HepG2 (cell line): Measurements from ENCODE around the gene ELMO2. TPM values are rescaled to one million over a fixed set of nuclear protein-coding genes. Genes with fewer than 3 reads are reported as not detected.

Experiments used
- AKNA ChIP-seq: sonication (generic); formaldehyde crosslinking; IDR thresholded peaks from 2 replicates; pipeline ENCODE4 v1.4.0; 2020; ENCODE audit warnings: missing genetic modification reagents, borderline replicate concordance
- CERS6 ChIP-seq: sonication (generic); formaldehyde crosslinking; IDR thresholded peaks from 2 replicates; pipeline ENCODE4 v1.5.0; 2020; ENCODE audit warnings: missing genetic modification reagents
- DRAP1 ChIP-seq: IDR thresholded peaks from 2 replicates; pipeline ENCODE4 v1.6.1; 2016; ENCODE audit warnings: missing genetic modification reagents, missing compliant biosample characterization
- ELF4 ChIP-seq: sonication (generic); formaldehyde crosslinking; IDR thresholded peaks from 2 replicates; pipeline ENCODE4 v1.5.0; 2020; ENCODE audit warnings: missing genetic modification reagents, mild to moderate bottlenecking, moderate library complexity, borderline replicate concordance
- HNF4A ChIP-seq: sonication (generic); formaldehyde crosslinking; IDR thresholded peaks from 2 replicates; pipeline ENCODE4 v1.4.0; 2020; ENCODE audit warnings: missing genetic modification reagents
- IRF1 ChIP-seq: sonication (generic); formaldehyde crosslinking; IDR thresholded peaks from 2 replicates; pipeline ENCODE4 v1.4.0; 2020; ENCODE audit warnings: low read depth, mild to moderate bottlenecking, missing genetic modification reagents
- KLF16 ChIP-seq, 2 experiments: sonication (generic) in 1 of 2; formaldehyde crosslinking in 1 of 2; IDR thresholded peaks; 2 replicates each; pipeline versions ENCODE4 v1.6.1 to v1.8.0; 2016 to 2023; ENCODE audit warnings: missing genetic modification reagents in 2 of 2, missing compliant biosample characterization in 1 of 2
- MEIS1 ChIP-seq: sonication (generic); formaldehyde crosslinking; IDR thresholded peaks from 2 replicates; pipeline ENCODE4 v1.9.0; 2021; ENCODE audit warnings: mild to moderate bottlenecking, missing genetic modification reagents, moderate library complexity, borderline replicate concordance
- MTA1 ChIP-seq: sonication (generic); formaldehyde crosslinking; IDR thresholded peaks from 2 replicates; pipeline ENCODE4 v1.4.0; 2020; ENCODE audit warnings: missing genetic modification reagents, mild to moderate bottlenecking, borderline replicate concordance
- NFKB2 ChIP-seq: sonication (generic); formaldehyde crosslinking; IDR thresholded peaks from 2 replicates; pipeline ENCODE4 v1.4.0; 2020; ENCODE audit warnings: missing genetic modification reagents, borderline replicate concordance
- PAF1 ChIP-seq: IDR thresholded peaks from 2 replicates; pipeline ENCODE4 v1.6.1; 2016; ENCODE audit warnings: missing genetic modification reagents, missing compliant biosample characterization
- PATZ1 ChIP-seq: sonication (generic); formaldehyde crosslinking; IDR thresholded peaks from 2 replicates; pipeline ENCODE4 v1.4.0; 2020; ENCODE audit warnings: missing genetic modification reagents
- RFXANK ChIP-seq: IDR thresholded peaks from 2 replicates; pipeline ENCODE4 v1.6.1; 2016
- SMAD9 ChIP-seq: sonication (generic); formaldehyde crosslinking; IDR thresholded peaks from 2 replicates; pipeline ENCODE4 v1.5.1; 2020; ENCODE audit warnings: mild to moderate bottlenecking, missing genetic modification reagents
- ZNF317 ChIP-seq: sonication (generic); formaldehyde crosslinking; IDR thresholded peaks from 2 replicates; pipeline ENCODE4 v1.5.0; 2020; ENCODE audit warnings: mild to moderate bottlenecking, missing genetic modification reagents
- ZNF503 ChIP-seq: sonication (generic); formaldehyde crosslinking; IDR thresholded peaks from 2 replicates; pipeline ENCODE4 v1.4.0; 2020; ENCODE audit warnings: missing genetic modification reagents
- ZNF652 ChIP-seq: IDR thresholded peaks from 2 replicates; pipeline ENCODE4 v1.6.1; 2016; ENCODE audit warnings: low read depth, borderline replicate concordance
- ZNF720 ChIP-seq: sonication (generic); formaldehyde crosslinking; IDR thresholded peaks from 2 replicates; pipeline ENCODE4 v1.4.0; 2020; ENCODE audit warnings: missing genetic modification reagents
- ZNF749 ChIP-seq: sonication (generic); formaldehyde crosslinking; IDR thresholded peaks from 2 replicates; pipeline ENCODE4 v1.8.0; 2022; ENCODE audit warnings: mild to moderate bottlenecking, missing genetic modification reagents, moderate library complexity, borderline replicate concordance
- ZSCAN9 ChIP-seq: IDR thresholded peaks from 2 replicates; pipeline ENCODE4 v1.6.1; 2016; ENCODE audit warnings: borderline replicate concordance
- polyA plus RNA-seq, 8 experiments: library from polyadenylated mRNA; depleted of rRNA in 3 of 8; stranded (reverse) in 7 of 8; unstranded in 1 of 8; fragments of >200 nt; fragmentation: Illumina TruSeq in 4 of 8; extraction: Trizol in 4 of 8; gene quantifications; 2 replicates each; pipeline versions ENCODE4 v1.2.1 to v1.2.3, GENCODE V29; 2011 to 2016; ENCODE audit warnings: low read depth in 4 of 8, missing spikeins in 1 of 8, mixed read lengths in 1 of 8; ENCODE audit not compliant: insufficient read depth in 1 of 8
- total RNA-seq, 5 experiments: library from RNA; depleted of rRNA; stranded (reverse); fragments of >200 nt; fragmentation: Illumina TruSeq; extraction: Trizol; gene quantifications; 2 replicates each; pipeline ENCODE4 v1.2.3, GENCODE V29; 2016; ENCODE audit warnings: low read depth in 1 of 5

Gene ELMO2
- total and polyA plus RNA-seq, 2 of the 13 experiments (the other 11 are each of a cell fraction or from before 2014, with no cell fraction given), result 30.6 to 35.7 TPM

GRCh38 chr20:46411637-46412036, 5.2 kb upstream of the ELMO2 start (continued):
- TF ChIP-seq AKNA, result no peak
- TF ChIP-seq NFKB2 (CRISPR knock-in tag), result no peak
- no peak for TF ChIP-seq SMAD9 (CRISPR knock-in tag)
- TF ChIP-seq ZNF652 (CRISPR knock-in tag), result no peak
- no peak for TF ChIP-seq ZSCAN9 (CRISPR knock-in tag)
- TF ChIP-seq KLF16 (CRISPR knock-in tag; IDR thresholded peaks at IDR 0.05), result no peak
- no peak for TF ChIP-seq CERS6 (CRISPR knock-in tag)
- no peak for TF ChIP-seq RFXANK (CRISPR knock-in tag)
- no peak for TF ChIP-seq ZNF720 (CRISPR knock-in tag)
- no peak for TF ChIP-seq PAF1
- peak; percentile 49 for TF ChIP-seq HNF4A (CRISPR knock-in tag)
- TF ChIP-seq ZNF317, result no peak
- 0 out of 2 replicates have a peak, but pooled peaks have one; percentile 23 for TF ChIP-seq PATZ1 (CRISPR knock-in tag)
- 0 out of 2 replicates have a peak, but pooled peaks have one; percentile 6 for TF ChIP-seq MTA1 (CRISPR knock-in tag)
- TF ChIP-seq ZNF749 (CRISPR knock-in tag), result no peak
- no peak for TF ChIP-seq ELF4
- TF ChIP-seq IRF1, result no peak
- TF ChIP-seq ZNF503 (CRISPR knock-in tag), result no peak
- TF ChIP-seq DRAP1, result no peak
- no peak for TF ChIP-seq MEIS1
